Stomach (tissue), 9 donors: ENCODE results near the gene BTD. TPM values are rescaled to one million over a fixed set of nuclear protein-coding genes. Genes with fewer than 3 reads are reported as not detected.

Source experiments
- DNase-seq, 2 donors: peaks; one replicate each; pipeline versions ENCODE4 v3.0.0 to v3.0.0-alpha.2; 2013 to 2019
- H3K27ac ChIP-seq, 5 donors: fragments of 200-600 bp in 4 of 5; sonication (generic) in 4 of 5; one replicate each; pipeline ENCODE4 v1.5.1; 2013 to 2019; ENCODE audit warnings: mild to moderate bottlenecking in 1 of 5, moderate library complexity in 1 of 5
- H3K27me3 ChIP-seq, 3 donors: fragments of 200-600 bp; sonication (generic); one replicate each; pipeline ENCODE4 v1.5.1; 2017 to 2019; ENCODE audit warnings: mixed run types in 1 of 3
- H3K36me3 ChIP-seq, 4 donors: fragments of 200-600 bp; sonication (generic); 1 replicate in 3 of 4; 2 replicates in 1 of 4; pipeline ENCODE4 v1.5.1; 2016 to 2019
- H3K4me1 ChIP-seq, 4 donors: fragments of 200-600 bp; sonication (generic); one replicate each; pipeline ENCODE4 v1.5.1; 2016 to 2019
- H3K4me3 ChIP-seq, 4 donors: fragments of 200-600 bp; sonication (generic) in 3 of 4; one replicate each; pipeline ENCODE4 v1.5.1; 2016 to 2019; ENCODE audit warnings: mild to moderate bottlenecking in 1 of 4
- H3K9me3 ChIP-seq, 4 donors: fragments of 200-600 bp; sonication (generic); one replicate each; pipeline ENCODE4 v1.5.1; 2016 to 2019
- EP300 ChIP-seq: sonication (generic); formaldehyde crosslinking; IDR thresholded peaks from one replicate; pipeline ENCODE4 v1.6.1; 2017; ENCODE audit warnings: antibody characterized with exemption
- POLR2A ChIP-seq, 4 donors: fragments of 450-650 bp; IDR thresholded peaks; one replicate each; pipeline ENCODE4 v1.6.1; 2016; ENCODE audit warnings: antibody characterized with exemption in 4 of 4, control low read depth in 2 of 4, mild to moderate bottlenecking in 1 of 4, moderate library complexity in 1 of 4
- POLR2AphosphoS5 ChIP-seq, 3 donors: sonication (generic); formaldehyde crosslinking; IDR thresholded peaks; one replicate each; pipeline ENCODE4 v1.6.1; 2016; ENCODE audit warnings: antibody characterized with exemption in 3 of 3
- WGBS, 5 donors: extraction: QIAGEN DNeasy Blood & Tissue Kit in 3 of 5; methylation state at CpG; one replicate each; pipeline versions ENCODE4 v1.1.5 to v1.1.7; 2013 to 2018; 5-methylcytosine and 5-hydroxymethylcytosine counted together
- intact Hi-C: fragments of 100-400 bp; cut with DNase I; formaldehyde crosslinking; loops from one replicate; pipeline ENCODE4 v1.15.1; 2023; ENCODE audit warnings: low total_unique reads
- polyA plus RNA-seq, 3 donors: library from polyadenylated mRNA; stranded (reverse); fragments of 200-250 nt; gene quantifications; one replicate each; pipeline ENCODE4 v1.2.3, GENCODE V29; 2013
- total RNA-seq, 5 donors: library from RNA; depleted of rRNA; stranded (reverse); fragments of >200 nt; gene quantifications; one replicate each; pipeline versions ENCODE4 v1.1.0 to v1.2.3, GENCODE V29; 2014 to 2016
- TF ChIP-seq, protein P1 (sequence below), 7 experiments: fragments of 450-650 bp in 4 of 7; fragments of 200-600 bp in 3 of 7; sonication (generic) in 3 of 7; IDR thresholded peaks; one replicate each; pipeline ENCODE4 v1.5.1; 2016 to 2019; ENCODE audit warnings: antibody characterized with exemption in 7 of 7, control low read depth in 2 of 7, mild to moderate bottlenecking in 1 of 7
- donor health status: healthy with polysubstance abuse.
- donor health status: Bipolar disorder and iron deficiency.
- donor health status: healthy.

The BTD gene
- total and polyA plus RNA-seq, 8 donors, result 2.9 to 102 (median 12.0) TPM

- Histone ChIP-seq H3K27me3 (no peaks in the 10 kb centered on the region), H3K4me3 (no peak overlapping the region), H3K9me3 (no peaks in the 10 kb centered on the region), H3K36me3 (peaks cover 27 to 77% (median 70%) of the 10 kb centered on the region in 4 donors), H3K27ac (no peak overlapping the region), H3K4me1 (no peaks in the 10 kb centered on the region)
- intact Hi-C loops, result no loop called here
- TF ChIP-seq EP300, result no peak
- no peak for TF ChIP-seq POLR2AphosphoS5 (IDR thresholded peaks at IDR 0.05)
- TF ChIP-seq, protein P1, sequence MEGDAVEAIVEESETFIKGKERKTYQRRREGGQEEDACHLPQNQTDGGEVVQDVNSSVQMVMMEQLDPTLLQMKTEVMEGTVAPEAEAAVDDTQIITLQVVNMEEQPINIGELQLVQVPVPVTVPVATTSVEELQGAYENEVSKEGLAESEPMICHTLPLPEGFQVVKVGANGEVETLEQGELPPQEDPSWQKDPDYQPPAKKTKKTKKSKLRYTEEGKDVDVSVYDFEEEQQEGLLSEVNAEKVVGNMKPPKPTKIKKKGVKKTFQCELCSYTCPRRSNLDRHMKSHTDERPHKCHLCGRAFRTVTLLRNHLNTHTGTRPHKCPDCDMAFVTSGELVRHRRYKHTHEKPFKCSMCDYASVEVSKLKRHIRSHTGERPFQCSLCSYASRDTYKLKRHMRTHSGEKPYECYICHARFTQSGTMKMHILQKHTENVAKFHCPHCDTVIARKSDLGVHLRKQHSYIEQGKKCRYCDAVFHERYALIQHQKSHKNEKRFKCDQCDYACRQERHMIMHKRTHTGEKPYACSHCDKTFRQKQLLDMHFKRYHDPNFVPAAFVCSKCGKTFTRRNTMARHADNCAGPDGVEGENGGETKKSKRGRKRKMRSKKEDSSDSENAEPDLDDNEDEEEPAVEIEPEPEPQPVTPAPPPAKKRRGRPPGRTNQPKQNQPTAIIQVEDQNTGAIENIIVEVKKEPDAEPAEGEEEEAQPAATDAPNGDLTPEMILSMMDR (IDR thresholded peaks at IDR 0.05), result no peak
- TF ChIP-seq POLR2A (IDR thresholded peaks at IDR 0.05), result no peak
- DNase-seq, result no peak
- WGBS, 5 donors, result 89 to 92% (median 91%) methylated on average over 21 of the region's 21 CpGs
These were observed 9.6 kb upstream of the BTD start for GRCh38 chr3:15591928-15592327.

GRCh38 chr3:15592968-15593367 is 8.6 kb upstream of the BTD start:
- Histone ChIP-seq H3K9me3 (no peaks in the 10 kb centered on the region), H3K36me3 (peaks cover 23 to 82% (median 76%) of the 10 kb centered on the region in 4 donors), H3K27ac (no peak overlapping the region), H3K27me3 (no peaks in the 10 kb centered on the region), H3K4me3 (no peak overlapping the region), H3K4me1 (no peaks in the 10 kb centered on the region)
- DNase-seq, result no peak
- intact Hi-C loops, result no loop called here
- TF ChIP-seq EP300 (no peak), POLR2A (IDR thresholded peaks at IDR 0.05) (no peak), POLR2AphosphoS5 (IDR thresholded peaks at IDR 0.05) (no peak)
- TF ChIP-seq, protein P1 (IDR thresholded peaks at IDR 0.05), result no peak
- WGBS, 5 donors, result 85 to 99% (median 96%) methylated on average over 8 of the region's 8 CpGs

DNA sequence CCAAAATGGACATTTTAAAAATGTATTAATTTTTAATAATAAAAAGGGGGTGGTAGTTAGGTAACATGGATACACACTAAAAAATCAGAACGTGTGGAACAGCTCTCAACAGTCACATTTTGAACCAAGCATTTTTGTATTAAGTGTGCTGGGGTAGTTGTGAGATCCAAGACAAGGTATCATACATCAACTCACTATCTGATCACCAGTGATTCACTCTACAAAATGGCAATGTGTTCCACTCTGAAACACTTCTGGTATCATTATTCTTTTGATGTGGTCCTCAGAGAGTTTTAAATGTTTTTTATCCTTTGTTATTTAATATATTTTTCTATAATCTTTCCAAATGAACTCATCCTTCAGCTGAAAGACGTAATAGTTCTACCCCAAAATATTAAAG is 5.6 kb upstream of the BTD start:
- intact Hi-C loops, result no loop called here
- Histone ChIP-seq H3K9me3 (no peaks in the 10 kb centered on the region), H3K36me3 (peaks cover 6 to 70% (median 64%) of the 10 kb centered on the region in 4 donors), H3K27me3 (no peaks in the 10 kb centered on the region), H3K4me3 (no peak overlapping the region), H3K27ac (no peak overlapping the region), H3K4me1 (peaks cover 11 to 27% (median 21%) of the 10 kb centered on the region in 4 donors)
- WGBS, 5 donors, result 85 to 92% (median 86%) methylated on average over 2 of the region's 2 CpGs
- TF ChIP-seq, protein P1 (IDR thresholded peaks at IDR 0.05), result no peak
- no peak for TF ChIP-seq EP300
- TF ChIP-seq POLR2AphosphoS5 (IDR thresholded peaks at IDR 0.05), result no peak
- no peak for TF ChIP-seq POLR2A (IDR thresholded peaks at IDR 0.05)
- no peak for DNase-seq

GRCh38 chr3:15601046-15601398 is 523 bp upstream of the BTD start:
- Histone ChIP-seq H3K27me3 (no peaks in the 10 kb centered on the region), H3K4me3 (peak overlapping the region; percentile 84 to 98 (median 88)), H3K4me1 (peaks cover 21 to 51% (median 35%) of the 10 kb centered on the region in 4 donors), H3K27ac (peak overlapping the region; percentile 73 to 95 (median 93)), H3K36me3 (peaks cover 5 to 38% (median 34%) of the 10 kb centered on the region in 4 donors), H3K9me3 (no peaks in the 10 kb centered on the region)
- no peak for DNase-seq
- intact Hi-C loops, result no loop called here
- TF ChIP-seq POLR2AphosphoS5 (IDR thresholded peaks at IDR 0.05) (no peak), POLR2A (IDR thresholded peaks at IDR 0.05) (no peak), EP300 (no peak)
- TF ChIP-seq, protein P1 (IDR thresholded peaks at IDR 0.05), result no peak
- 0 to 2% (median 0%) methylated on average over 19 of the region's 19 CpGs for WGBS, 5 donors
